ENCODE results near the gene CDHR5.
A peak's percentile ranks its signal among the peaks of the same experiment; 100 is the strongest.
"Not testable (repeated sequence)": the region's sequence is repeated elsewhere in the genome, so short reads cannot be mapped to it uniquely, and the experiment has no call there.

The CDHR5 gene

DNA sequence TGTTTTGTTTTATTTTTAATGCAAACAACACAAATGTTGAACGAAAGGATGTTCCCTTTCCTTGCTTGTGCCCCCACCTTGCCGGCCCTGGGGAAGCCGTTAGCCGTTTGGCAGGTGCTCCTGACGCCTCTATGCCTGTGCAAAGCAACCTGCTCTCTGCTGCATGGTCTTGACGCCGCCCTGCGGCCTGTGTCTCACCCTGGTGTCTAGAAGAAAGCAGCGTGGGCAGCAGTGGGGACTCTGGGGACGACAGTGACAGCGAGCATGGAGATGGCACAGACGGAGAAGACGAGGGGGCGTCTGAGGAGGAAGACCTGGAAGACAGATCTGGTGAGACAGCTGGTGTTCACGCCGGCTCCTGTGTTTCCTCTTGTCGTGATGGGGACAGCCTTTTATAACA is 43.0 kb downstream of the CDHR5 start:
- DNase-seq, result no peak

DNA sequence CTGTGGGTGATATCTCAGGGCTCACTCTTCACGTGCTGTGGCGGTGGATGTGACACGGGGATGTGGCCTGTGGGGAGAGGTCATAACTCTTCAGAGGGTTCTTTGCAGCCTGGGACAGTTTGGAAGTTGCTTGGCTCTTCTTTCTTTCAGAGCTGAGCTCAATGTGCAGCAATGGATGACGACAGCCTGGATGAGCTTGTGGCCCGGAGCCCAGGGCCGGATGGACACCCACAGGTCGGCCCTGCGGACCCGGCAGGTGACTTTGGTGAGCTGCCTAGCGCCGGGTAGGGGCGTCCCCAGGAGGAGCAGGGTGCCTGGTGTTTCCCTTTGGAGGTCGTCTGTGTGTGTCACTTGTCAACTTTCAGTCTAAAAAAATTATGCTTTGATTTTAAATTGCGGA is 43.4 kb downstream of the CDHR5 start:
- no peak for DNase-seq

DNA sequence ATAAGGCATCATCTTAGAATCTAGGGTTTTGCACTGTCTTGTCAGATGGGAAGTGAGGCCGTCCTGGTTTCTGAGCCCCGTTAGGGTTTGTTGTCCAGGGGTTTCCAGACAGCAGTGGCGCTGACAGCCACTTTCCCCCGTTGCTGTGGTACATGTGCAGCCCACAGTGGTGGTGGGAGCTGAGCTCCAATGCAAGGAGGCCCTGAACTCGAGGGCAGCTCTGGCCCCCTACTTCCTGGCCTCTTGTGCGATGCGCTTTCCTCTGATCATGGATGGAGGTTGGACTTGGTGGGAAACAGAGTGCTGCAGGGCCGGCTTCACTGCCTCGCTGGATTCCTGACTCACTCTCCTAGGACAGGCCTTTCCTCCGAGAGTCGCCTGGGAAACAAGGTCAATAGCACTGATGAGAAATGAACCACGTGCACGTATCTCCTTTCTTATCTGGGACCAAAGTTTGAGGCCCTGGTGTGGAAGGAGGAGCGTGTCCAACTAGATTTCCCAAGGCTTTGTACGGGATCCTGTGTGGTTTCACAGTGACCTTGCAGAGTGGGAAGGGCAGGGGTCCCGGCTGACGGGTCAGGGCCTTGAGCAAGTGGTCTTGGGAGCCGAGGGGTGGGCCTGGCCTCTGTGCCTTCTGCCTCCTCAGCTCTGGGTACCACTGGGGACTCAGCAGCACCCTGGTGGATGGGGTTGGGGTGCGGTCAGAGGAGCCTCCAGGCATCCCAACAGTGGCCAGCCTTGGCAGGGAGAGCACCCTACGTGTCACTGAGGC is 44.7 kb downstream of the CDHR5 start:
- no peak for DNase-seq

DNA sequence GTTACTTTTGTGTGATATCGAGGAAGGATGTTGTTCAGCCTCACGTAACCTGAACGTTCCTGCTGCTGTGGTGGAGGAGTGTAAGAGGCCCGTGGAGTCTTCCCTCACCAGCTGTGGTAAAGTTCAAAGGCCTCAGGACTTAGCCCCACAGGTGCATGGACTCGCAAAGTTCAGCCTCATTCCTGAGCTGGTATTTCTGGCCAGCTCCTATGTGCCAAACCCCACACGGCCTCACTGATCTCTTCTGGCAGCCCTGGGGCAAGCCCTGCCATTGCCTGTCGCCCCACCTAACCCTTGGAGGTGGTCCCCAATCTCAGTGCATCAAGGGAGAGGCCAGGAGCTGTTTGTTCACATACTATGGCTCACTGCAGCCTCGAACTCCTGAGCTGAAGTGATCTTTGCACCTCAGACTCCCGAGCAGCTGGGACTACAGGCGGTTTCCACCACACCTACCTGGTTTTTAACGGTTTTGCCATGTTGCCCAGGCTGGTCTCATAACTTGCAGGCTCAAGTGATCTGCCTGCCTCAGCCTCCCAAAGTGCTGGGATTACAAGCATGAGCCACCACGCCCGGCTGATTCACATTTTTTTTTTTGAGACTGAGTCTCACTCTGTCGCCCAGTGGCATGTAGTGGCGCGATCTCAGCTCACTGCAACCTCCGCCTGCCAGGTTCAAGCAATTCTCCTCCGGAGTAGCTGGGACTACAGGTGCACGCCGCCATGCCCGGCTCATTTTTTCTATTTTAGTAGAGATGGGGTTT is 46.3 kb downstream of the CDHR5 start:
- DNase-seq, result no peak

DNA sequence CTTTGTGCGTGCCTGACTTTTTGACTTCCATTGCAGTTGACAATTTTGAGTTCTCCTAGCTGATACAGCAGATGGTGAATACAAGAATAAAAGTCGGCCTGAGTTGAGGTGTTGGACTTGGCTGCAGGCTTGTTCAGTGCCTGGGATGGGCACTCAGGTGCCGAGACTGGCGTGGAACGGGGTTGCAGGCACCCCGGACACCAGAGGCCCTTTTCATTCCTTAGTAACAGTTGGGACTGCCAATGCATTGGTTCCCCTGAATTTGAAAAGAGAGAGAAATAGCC is 47.2 kb downstream of the CDHR5 start:
- no peak for DNase-seq

DNA sequence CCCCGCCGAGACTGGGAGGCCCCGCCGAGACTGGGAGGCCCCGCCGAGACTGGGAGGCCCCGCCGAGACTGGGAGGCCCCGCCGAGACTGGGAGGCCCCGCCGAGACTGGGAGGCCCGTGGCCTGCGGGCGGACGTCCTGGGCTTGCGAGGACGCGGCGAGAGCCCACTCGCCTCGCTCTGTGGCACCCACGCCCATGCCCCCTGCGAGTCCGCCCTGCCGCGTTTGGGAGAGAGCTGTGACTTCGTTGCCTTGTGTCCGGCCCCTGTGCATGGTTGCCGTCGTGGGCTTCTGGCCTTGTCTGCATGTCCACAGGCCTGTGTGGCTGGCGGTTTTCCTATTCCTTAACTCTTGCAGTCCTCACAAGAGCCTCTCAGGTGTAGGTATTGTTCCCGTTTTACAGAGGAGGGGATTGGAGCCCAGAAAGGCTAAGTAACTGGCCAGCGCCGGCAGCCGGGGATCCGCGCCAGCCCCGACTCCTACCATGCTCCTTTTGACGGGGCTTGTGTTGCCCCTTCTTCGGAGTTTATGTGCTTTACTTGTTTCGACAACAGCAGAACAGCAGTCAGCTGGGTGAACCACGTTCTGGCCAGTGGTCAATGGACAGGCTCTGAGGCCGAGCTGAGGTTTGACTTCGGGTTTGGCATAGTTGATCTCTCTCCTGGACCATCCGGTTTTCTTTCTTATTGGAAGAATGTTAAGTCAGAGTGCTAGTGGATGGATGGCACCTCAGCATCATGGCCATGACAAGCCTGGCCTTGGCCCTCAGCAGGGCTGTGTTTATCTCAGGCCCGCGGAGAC is 47.7 kb downstream of the CDHR5 start:
- no peak for DNase-seq

DNA sequence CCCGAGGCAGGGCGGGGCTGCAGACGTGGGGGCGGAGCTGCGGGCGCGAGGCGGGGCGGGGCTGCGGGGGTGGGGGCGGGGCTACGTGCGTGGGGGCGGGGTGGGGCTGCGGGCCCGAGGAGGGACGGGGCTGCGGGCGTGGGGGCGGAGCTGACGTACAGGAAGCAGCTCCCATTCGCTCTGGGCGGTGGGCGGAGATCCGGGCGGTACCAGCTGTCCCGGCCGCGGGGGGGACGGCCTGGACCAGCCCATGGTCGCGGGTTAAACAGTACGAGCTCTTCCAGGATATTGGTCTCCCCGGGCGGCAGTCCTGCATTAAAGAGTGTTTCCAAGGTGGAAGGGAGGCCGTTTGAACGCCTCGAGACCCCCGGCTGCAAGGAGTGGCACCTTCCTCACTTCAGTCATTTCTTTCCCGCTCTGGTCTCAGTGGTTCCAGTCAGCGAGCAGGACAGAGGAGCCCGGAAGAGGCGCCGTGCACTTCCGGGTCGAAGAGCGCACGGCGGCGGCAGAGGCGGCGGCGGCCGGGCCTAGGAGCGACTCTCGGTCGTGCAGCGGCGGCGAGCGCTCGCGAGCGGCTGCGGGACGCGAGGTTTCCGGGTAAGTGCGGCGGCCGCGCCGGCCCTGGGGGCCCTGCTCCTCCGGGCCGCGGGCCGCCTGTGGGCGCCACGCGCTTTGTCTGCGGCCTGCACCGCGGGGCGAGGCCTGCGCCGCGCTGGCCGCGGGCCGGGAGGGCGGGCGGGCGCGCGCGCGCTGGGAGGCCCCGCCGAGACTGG is 48.6 kb downstream of the CDHR5 start, which contains the start of gene PHRF1:
Gene PHRF1 (plus strand): TSS at position 475 of the 773 bp plus-strand sequence. CDS start 5,043 bp downstream, outside the sequence.
- peak; percentile 74 for DNase-seq

DNA sequence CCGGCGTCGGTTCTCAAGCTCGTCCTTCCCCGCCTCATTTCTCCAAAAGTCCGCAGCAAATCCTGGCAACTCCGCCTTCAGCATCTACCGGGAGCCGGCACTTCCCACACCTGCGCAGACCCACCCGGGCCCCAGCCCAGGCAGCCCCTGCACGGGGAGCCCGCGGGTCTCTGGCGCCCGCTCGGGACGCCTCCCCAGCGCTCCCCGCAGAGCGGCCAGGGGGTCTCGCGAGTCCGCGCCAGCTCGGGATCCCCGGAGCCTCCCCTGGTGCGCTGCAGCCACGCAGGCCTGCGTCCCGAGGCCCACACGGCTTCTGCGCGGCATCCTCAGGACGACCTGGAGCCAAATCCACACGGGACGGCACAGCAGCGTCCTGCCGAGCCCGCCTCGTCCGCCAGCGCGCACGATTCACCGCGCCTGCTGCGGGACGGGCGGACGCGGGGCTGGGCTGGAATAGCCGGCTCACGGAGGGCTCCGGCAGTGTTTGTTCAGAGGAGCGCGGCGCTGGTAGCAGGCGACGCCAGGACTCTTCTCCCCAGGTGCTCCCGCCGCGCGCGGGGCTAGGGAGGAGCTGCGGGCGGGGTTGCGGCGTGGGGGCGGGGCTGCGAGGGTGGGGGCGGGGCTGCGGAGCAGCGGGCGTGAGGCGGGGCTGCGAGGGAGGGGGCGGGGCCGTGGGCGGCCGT is 49.3 kb downstream of the CDHR5 start:
- no peak for DNase-seq

DNA sequence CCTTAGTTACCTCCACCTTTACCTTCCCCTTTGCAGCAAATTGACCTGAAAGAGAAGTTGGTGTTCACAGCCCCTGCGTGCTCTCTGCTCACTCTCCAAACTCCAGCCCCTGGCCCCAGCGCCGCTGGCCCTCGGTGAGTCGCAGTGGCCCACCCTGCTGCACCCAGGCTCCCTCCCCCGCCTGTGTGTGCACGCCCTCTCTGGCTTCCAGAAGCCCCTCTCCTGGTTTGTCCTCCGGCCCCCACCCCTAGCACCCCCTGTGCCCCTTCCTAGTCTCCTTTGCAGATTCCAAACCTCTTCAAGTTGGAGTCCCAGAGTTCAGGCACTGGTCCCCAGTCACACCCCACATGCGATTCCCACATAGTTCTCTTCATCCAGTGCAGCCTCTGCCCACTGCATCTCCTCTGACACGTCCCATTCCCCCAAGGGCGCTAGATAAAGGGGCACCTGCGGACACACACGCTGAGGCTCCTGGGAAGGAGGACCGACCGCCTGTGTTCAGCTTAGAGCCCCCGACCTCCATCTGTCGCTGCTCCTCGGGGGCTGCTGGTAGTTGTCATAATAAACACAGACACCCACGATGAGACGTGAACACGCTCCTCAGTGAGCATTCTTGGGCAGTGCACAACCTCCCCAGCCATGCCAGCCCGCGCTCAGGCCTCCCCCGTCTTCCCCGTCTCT is 50.0 kb downstream of the CDHR5 start:
- DNase-seq, result no peak

DNA sequence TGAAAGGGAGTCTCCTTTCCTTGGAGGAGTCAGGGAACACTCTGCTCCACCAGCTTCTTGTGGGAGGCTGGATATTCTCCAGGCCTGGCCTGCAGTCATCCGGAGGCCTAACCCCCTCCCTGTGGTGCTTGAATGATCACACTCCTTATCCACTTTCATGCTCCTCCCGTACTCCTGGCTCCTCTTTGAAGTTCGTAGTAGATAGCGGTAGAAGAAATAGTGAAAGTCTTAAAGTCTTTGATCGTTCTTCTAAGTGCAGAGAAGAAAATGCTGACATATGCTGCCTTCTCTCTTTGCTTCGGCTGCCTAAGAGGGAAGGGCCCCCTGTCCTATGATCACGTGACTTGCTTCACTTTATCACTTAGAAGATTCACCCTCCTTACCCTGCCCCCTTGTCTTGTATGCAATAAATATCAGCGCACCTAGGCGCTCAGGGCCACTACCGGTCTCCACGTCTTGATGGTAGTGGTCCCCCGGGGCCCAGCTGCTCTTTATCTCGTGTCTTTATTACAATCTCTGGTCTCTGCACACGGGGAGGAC is 50.7 kb downstream of the CDHR5 start:
- DNase-seq, result not testable (repeated sequence)

DNA sequence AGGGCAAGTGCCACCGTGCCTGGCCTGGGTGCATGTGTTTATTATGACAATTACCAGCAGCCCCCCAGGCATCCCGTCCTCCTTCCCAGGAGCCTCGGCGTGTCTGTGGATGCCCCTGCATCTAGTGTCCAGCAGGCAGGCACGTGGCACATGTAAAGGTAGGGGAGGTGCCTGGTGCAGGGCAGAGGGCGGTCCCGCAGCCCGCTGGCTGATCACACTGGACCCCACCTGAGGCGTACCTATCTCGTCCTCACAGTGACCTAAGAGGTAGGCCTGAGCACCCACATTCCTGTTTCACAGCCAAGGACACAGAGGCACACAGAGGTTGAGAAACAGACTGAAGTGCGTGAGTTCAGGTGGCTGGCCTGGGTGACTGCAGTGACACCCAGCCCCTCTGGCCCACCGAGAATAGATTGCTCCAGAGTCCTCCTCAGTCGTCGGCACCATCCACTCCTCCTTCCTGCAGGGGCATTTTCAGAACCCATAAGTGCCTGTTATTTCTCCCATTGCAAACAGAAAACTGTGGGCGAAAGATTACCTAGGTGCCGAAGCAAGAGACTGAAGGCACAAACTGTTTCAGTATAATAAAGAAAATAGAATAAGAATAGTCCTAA is 51.5 kb downstream of the CDHR5 start:
- DNase-seq, result no peak

DNA sequence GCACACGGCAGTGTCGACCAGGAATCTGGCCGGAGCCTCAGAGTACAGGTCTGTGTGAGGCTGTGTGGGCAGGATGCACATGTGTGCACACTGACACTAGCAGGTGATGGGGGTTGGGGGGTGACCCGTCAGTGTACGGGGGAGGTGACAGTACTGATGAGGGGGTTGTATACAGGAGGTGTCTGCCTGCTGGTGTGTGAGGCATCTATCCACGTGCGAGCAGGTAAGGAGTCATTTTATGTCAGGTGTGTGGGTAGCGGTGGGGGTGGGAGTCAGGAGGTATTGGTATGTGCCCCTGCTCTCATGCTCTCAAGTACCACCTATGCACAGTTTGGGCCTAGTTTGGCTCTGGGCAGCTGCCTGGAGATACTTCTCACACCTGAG is 53.0 kb downstream of the CDHR5 start:
- no peak for DNase-seq

DNA sequence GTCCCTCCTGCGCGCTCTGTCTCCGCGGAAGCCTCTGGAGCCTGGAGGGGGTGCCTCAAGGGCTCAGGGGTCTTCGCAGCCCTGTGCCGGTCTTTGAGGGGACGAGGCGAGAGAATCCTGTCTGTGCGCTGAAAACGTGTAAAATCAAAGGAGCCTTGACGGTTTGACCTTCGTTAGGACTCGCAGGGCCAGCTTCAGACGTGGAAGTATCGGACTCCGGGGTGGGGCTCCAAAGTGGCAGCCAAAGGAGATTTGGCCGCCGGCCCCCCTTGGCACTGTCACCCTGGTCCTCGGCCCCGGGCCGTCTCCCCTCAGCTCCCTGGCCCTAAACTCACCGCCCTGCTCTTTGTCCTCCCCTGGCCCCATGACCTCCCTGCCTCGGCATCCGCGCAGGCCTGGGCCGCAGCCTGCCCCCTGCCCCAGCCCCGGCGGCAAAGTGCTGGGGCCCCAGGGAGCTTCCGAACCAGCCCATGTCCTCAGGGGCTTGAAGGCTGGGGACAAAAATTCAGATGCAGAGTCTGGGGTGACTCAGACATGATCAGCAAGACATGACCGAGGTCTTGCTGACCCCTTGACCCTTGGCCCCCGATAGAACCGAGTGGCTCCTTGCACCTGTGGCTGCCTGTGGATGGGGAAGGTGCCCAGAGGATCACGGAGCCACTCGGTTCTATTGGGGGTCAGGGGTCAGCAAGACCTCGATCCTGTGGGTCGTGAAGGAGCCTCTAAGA is 55.4 kb downstream of the CDHR5 start:
- no peak for DNase-seq

DNA sequence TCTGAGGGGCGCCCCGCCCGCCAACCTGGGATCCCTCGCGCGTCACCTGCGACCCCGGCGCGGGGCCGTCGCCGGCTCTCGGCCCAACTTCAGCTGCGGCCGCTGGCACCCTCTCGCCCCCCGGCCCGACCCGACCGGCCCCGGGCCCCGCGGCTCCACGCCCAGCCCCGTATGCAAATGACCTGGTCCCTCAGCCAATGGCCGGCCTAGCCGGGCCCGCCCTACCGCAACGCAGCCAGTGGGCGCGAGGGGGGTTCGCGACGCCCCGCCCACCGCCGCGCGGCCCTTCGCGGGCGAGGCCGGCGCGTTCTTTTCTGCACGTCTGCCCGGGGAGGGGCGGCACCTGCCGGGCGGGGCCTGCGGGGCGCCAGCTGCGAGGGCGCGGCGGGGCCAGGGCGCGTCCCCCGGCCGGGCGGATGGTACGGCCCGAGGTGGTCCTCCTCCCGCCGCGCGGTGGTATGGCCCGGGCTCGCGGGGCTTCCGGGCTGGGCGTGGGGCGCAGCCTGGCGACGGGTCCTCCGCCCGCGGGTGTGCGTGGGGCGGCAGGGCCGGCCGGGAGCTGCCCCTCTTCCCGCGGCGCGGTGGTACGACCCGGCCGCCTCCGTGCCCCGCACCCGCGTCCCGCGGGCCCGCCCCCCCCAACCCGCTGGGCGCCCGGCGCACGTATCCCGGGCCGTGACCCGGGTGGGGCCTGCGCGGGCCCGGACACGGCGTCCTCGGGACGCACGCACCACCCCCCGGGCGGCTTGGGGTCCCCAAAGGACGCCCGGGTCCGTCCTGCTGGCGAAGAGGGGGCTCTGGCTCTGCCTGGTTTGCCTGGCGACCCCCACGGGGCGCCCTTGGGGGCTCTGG is 56.2 kb downstream of the CDHR5 start:
- DNase-seq, result peak; percentile 31

DNA sequence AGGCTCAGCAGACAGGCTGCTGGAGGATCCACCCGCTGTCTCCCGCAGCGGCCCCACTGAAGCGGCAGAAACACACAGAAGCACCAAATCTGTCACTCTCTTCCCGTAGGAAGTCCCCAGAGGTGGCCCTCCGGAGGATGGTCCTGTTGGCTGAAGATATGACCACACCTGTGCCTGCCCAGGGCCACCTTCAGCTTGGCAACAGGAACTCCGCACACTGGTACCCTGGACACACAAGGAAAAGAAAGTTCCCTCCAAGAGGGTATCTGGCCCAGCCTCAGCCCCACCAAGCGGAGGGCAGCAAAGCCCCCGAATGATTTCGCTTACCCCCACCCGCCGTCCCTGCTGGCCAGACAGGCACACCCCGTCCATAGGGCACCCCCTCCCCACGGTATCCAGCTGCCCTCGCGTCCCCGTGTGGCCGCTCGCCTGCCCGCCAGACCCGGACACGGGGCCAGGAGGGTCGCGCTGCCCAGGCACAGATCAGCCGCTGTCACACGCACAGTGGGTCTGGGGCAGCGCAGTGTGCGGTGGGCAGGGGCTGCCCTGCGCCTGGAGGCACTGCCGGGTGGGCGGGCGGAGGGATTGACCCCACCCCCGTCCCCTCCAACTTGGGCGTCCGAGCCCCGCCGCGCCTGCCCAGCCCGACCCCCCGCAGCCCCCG is 57.0 kb downstream of the CDHR5 start:
- DNase-seq, result no peak

DNA sequence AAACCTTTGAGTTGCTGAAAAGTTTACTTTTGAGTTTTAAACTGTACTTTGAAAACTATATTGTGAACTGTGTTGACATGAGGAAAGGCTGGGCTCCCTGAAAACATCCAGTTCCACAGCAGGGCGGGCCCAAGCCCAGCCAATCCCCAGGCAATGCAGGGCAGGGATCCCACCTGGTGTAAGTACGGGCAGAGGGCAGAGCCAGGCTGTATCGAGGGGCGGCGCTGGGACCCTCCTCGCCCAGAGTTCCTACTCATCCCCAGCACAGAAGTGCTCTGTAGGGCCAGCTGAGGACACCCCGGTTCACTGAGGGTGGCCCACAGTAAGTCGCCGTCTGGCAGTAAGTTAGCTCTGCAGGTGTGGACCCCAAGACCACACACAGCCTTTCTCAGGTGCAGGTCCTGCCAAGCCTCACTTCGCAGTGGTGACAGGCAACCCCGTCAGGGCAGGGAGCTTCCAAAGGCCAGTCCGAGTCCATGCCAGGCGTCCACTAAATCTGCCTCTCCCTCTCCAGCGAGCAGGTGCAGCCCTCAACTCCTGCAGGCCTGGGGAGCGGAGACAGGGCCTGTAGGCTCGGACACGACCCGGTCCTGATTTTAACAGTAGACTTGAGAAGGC is 57.6 kb downstream of the CDHR5 start:
- DNase-seq, result no peak

Data from GOT3 (cell line).